Measurements from ENCODE around the gene CNPY4. TPM values are rescaled to one million over a fixed set of nuclear protein-coding genes. Genes with fewer than 3 reads are reported as not detected.

Gene CNPY4
- total RNA-seq, 4 donors from 2014 or later = 0.87 to 5.3 (median 3.1) TPM

- Histone ChIP-seq H3K36me3 (peaks cover 5 to 24% (median 16%) of the 10 kb centered on the region in 3 donors), H3K27ac (peak overlapping the region in 1 of 4 donors; percentile 91), H3K4me3 (no peak overlapping the region), H3K4me1 (peaks cover 6 to 41% (median 24%) of the 10 kb centered on the region in 3 donors), H3K27me3 (no peaks in the 10 kb centered on the region), H3K9me3 (no peaks in the 10 kb centered on the region)
- WGBS, 2 donors = 69 to 75% methylated on average over 9 to 10 of the region's 10 CpGs
- no peak for TF ChIP-seq POLR2A (IDR thresholded peaks at IDR 0.05)
- no peak for TF ChIP-seq CTCF (IDR thresholded peaks at IDR 0.05)
- intact Hi-C loops (cut with DNase I) = no loop called here
- no peak for DNase-seq
Observed at GRCh38 chr7:100087055-100087750, 32.2 kb upstream of the CNPY4 start.

- WGBS, 2 donors = 73 to 75% methylated on average over 6 to 7 of the region's 11 CpGs
Observed at GRCh38 chr7:100088095-100088620, 31.3 kb upstream of the CNPY4 start.

GRCh38 chr7:100088621-100089457, 30.6 kb upstream of the CNPY4 start, which contains the start of gene COPS6:
Gene COPS6, plus strand, starts transcription at chr7:100088969. Its CDS starts 22 bp downstream, at chr7:100088991.
- Histone ChIP-seq H3K4me3 (peak within 1 kb of the TSS; percentile 77 to 91 (median 85)), H3K9me3 (no peaks in the 10 kb centered on the region), H3K27me3 (no peaks in the 10 kb centered on the region), H3K36me3 (peaks cover 11 to 41% (median 31%) of the 10 kb centered on the region in 3 donors), H3K4me1 (peaks cover 5 to 42% (median 17%) of the 10 kb centered on the region in 3 donors), H3K27ac (peak within 1 kb of the TSS; percentile 87 to 91 (median 88))
- 0 to 1% methylated on average over 15 to 41 of the region's 68 CpGs for WGBS, 2 donors
- no peak for DNase-seq
- intact Hi-C loops (cut with DNase I) = no loop called here
- peak in 2 of 6 experiments; percentile 3 to 27 for TF ChIP-seq CTCF (IDR thresholded peaks at IDR 0.05)
- peak in 3 of 4 donors; percentile 62 to 81 (median 75) for TF ChIP-seq POLR2A (IDR thresholded peaks at IDR 0.05)

More at GRCh38 chr7:100088095-100088620, 31.3 kb upstream of the CNPY4 start:
- Histone ChIP-seq H3K4me1 (peaks cover 5 to 36% (median 17%) of the 10 kb centered on the region in 3 donors), H3K36me3 (peaks cover 6 to 34% (median 25%) of the 10 kb centered on the region in 3 donors), H3K27ac (peak overlapping the region; percentile 87 to 91 (median 88)), H3K27me3 (no peaks in the 10 kb centered on the region), H3K9me3 (no peaks in the 10 kb centered on the region), H3K4me3 (peak overlapping the region; percentile 77 to 91 (median 85))
- intact Hi-C loops (cut with DNase I) = no loop called here
- no peak for TF ChIP-seq CTCF (IDR thresholded peaks at IDR 0.05)
- TF ChIP-seq POLR2A (IDR thresholded peaks at IDR 0.05) = no peak
- no peak for DNase-seq

GRCh38 chr7:100089458-100090196, 29.8 kb upstream of the CNPY4 start:
- no peak for DNase-seq
- intact Hi-C loops (cut with DNase I) = no loop called here
- H3K36me3 ChIP-seq = peaks cover 15 to 49% (median 36%) of the 10 kb centered on the region in 3 donors
- no peaks in the 10 kb centered on the region for H3K9me3 ChIP-seq
- WGBS, 2 donors = 13 to 17% methylated on average over 6 of the region's 7 CpGs
- TF ChIP-seq POLR2A (IDR thresholded peaks at IDR 0.05) (no peak), CTCF (IDR thresholded peaks at IDR 0.05) (no peak)
- peak overlapping the region; percentile 87 to 91 (median 88) for H3K27ac ChIP-seq
- H3K27me3 ChIP-seq = no peaks in the 10 kb centered on the region
- H3K4me1 ChIP-seq = peaks cover 5 to 47% (median 17%) of the 10 kb centered on the region in 3 donors
- peak overlapping the region; percentile 77 to 91 (median 85) for H3K4me3 ChIP-seq

Measured in esophagus squamous epithelium (tissue), 5 donors.